SU-DHL-6 (cell line): ENCODE measurements around the gene RBM12.

Experiments used
- H2AFZ ChIP-seq: fragments of 200-600 bp; sonication (generic); 2 replicates; pipeline ENCODE4 v1.6.1; 2014; ENCODE audit warnings: low read depth, mild to moderate bottlenecking, moderate library complexity, mixed read lengths, antibody characterized with exemption, low read length; ENCODE audit not compliant: severe bottlenecking
- H3F3A ChIP-seq: fragments of 200-600 bp; shearing (Covaris generic); 2 replicates; pipeline ENCODE4 v1.6.0; 2016; ENCODE audit warnings: antibody characterized with exemption, mild to moderate bottlenecking; ENCODE audit not compliant: insufficient read depth
- H3K27ac ChIP-seq: fragments of 200-600 bp; sonication (generic); 2 replicates; pipeline ENCODE4 v1.5.1; 2016; ENCODE audit warnings: low read depth, mild to moderate bottlenecking, low read length, moderate library complexity, mixed read lengths
- H3K27me3 ChIP-seq: fragments of 200-600 bp; sonication (generic), shearing (Covaris generic); 2 replicates; pipeline ENCODE4 v1.6.0; 2014; ENCODE audit warnings: mild to moderate bottlenecking, low read length
- H3K36me3 ChIP-seq: fragments of 200-600 bp; sonication (generic); 2 replicates; pipeline ENCODE4 v1.6.1; 2014; ENCODE audit warnings: mild to moderate bottlenecking, low read length, mixed read lengths
- H3K4me2 ChIP-seq: fragments of 300-600, 200-600 bp; shearing (Covaris generic), sonication (generic); 2 replicates; pipeline ENCODE4 v1.6.0; 2014; ENCODE audit warnings: low read length, low read depth, mild to moderate bottlenecking; ENCODE audit not compliant: poor library complexity, severe bottlenecking
- H3K4me3 ChIP-seq: fragments of 200-600 bp; sonication (generic); 2 replicates; pipeline ENCODE4 v1.5.1; 2014; ENCODE audit warnings: antibody characterized with exemption, low read length, mild to moderate bottlenecking, mixed read lengths; ENCODE audit not compliant: insufficient read depth, poor library complexity, severe bottlenecking
- H3K79me2 ChIP-seq: fragments of 200-600 bp; sonication (generic); 2 replicates; pipeline ENCODE4 v1.6.1; 2014; ENCODE audit warnings: mild to moderate bottlenecking, low read length, moderate library complexity; ENCODE audit not compliant: insufficient read depth
- H3K9ac ChIP-seq: fragments of 200-600 bp; sonication (generic); 2 replicates; pipeline ENCODE4 v1.7.0; 2014; ENCODE audit warnings: mild to moderate bottlenecking, low read length
- H3K9me2 ChIP-seq: fragments of 200-600 bp; sonication (generic); replicated peaks from 2 replicates; pipeline ENCODE4 v1.6.1; 2014; ENCODE audit warnings: low read length; ENCODE audit not compliant: insufficient read depth
- H3K9me3 ChIP-seq: fragments of 200-600 bp; sonication (generic); 2 replicates; pipeline ENCODE4 v1.6.1; 2014; ENCODE audit warnings: low read length, mixed read lengths; ENCODE audit not compliant: insufficient read depth
- H4K20me1 ChIP-seq: fragments of 200-600 bp; sonication (generic); 2 replicates; pipeline ENCODE4 v1.6.1; 2014; ENCODE audit warnings: low read depth, mild to moderate bottlenecking, antibody characterized with exemption, low read length, moderate library complexity, mixed read lengths
- EZH2phosphoT487 ChIP-seq: fragments of 200-600 bp; sonication (generic), shearing (Covaris generic); conservative IDR thresholded peaks from 2 replicates; pipeline ENCODE4 v1.6.1; 2018; ENCODE audit warnings: mild to moderate bottlenecking, antibody characterized with exemption, low read length, moderate library complexity, mixed read lengths
- TF ChIP-seq, protein P1 (sequence below): fragments of 200-600 bp; sonication (generic); IDR thresholded peaks from one replicate; pipeline ENCODE4 v1.5.1; 2017; ENCODE audit warnings: antibody characterized with exemption, mild to moderate bottlenecking, low read length, moderate library complexity; ENCODE audit not compliant: insufficient read depth, poor library complexity, severe bottlenecking

RBM12 gene

GRCh38 chr20:35619196-35620095 is 45.3 kb downstream of the RBM12 start:
- Histone ChIP-seq H3K27me3 (no peaks in the 10 kb centered on the region), H4K20me1 (no peaks in the 10 kb centered on the region), H3K36me3 (no peaks in the 10 kb centered on the region), H3K9me3 (no peaks in the 10 kb centered on the region), H3K79me2 (no peaks in the 10 kb centered on the region), H2AFZ (peak overlapping the region; percentile 60), H3K27ac (no peak overlapping the region), H3K4me2 (peak overlapping the region; percentile 76), H3K9ac (peak overlapping the region; percentile 47; the same call in 1 of the 2 replicates), H3K4me3 (peak overlapping the region; percentile 57), H3F3A (no peaks in the 10 kb centered on the region), H3K9me2 (no peaks in the 10 kb centered on the region)
- TF ChIP-seq, protein P1, sequence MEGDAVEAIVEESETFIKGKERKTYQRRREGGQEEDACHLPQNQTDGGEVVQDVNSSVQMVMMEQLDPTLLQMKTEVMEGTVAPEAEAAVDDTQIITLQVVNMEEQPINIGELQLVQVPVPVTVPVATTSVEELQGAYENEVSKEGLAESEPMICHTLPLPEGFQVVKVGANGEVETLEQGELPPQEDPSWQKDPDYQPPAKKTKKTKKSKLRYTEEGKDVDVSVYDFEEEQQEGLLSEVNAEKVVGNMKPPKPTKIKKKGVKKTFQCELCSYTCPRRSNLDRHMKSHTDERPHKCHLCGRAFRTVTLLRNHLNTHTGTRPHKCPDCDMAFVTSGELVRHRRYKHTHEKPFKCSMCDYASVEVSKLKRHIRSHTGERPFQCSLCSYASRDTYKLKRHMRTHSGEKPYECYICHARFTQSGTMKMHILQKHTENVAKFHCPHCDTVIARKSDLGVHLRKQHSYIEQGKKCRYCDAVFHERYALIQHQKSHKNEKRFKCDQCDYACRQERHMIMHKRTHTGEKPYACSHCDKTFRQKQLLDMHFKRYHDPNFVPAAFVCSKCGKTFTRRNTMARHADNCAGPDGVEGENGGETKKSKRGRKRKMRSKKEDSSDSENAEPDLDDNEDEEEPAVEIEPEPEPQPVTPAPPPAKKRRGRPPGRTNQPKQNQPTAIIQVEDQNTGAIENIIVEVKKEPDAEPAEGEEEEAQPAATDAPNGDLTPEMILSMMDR = peak; percentile 74
- TF ChIP-seq EZH2phosphoT487 = no peak

DNA sequence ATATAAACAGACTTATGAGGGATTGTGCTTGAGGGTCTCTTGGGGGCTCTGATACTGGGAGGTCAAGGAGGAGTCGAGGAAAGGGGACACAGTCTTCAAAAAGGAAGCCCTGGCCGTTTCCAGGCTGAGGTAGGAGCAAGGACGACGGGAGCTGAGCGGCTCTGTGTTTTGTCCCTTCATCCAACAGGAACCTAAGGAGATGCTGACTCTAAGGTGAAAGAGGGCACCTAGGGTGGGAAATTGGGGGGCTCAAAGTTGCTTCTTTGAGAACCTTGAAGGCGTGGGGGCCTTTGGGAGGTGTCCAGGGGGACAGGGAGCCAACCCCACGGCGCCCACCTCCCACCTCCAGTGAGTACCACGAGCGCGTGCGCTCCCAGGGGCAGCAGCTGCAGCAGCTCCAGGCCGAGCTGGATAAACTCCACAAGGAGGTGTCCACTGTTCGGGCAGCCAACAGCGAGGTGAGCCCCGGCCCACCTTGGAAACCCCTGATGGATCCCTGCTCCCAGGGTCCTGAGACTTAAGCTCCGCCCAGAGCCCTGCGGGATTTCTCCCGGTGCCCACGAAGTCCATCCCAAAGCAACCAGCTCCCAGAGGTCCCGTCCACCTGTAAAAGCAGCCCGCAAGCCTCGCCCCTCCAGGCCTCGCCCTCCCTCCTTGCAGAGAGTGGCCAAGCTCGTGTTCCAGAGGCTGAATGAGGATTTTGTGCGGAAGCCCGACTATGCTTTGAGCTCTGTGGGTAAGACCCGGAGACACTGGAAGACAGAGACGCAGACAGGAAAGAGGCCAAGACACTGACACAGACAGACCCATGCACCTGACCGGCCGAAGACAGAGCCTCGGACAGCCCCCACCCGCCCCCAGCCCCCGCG is 46.2 kb downstream of the RBM12 start:
- Histone ChIP-seq H3K9ac (no peak overlapping the region), H3K79me2 (no peaks in the 10 kb centered on the region), H3K9me2 (no peaks in the 10 kb centered on the region), H3K4me2 (peak overlapping the region; percentile 44), H3K9me3 (no peaks in the 10 kb centered on the region), H3K4me3 (no peak overlapping the region), H4K20me1 (no peaks in the 10 kb centered on the region), H2AFZ (no peak overlapping the region), H3K36me3 (no peaks in the 10 kb centered on the region), H3K27ac (no peak overlapping the region), H3F3A (no peaks in the 10 kb centered on the region), H3K27me3 (no peaks in the 10 kb centered on the region)
- TF ChIP-seq, protein P1 = no peak
- TF ChIP-seq EZH2phosphoT487 = no peak

GRCh38 chr20:35617397-35618262 is 47.1 kb downstream of the RBM12 start:
- Histone ChIP-seq H3K9me2 (no peaks in the 10 kb centered on the region), H3F3A (no peaks in the 10 kb centered on the region), H3K27me3 (no peaks in the 10 kb centered on the region), H3K4me2 (peak overlapping the region; percentile 11), H3K36me3 (no peaks in the 10 kb centered on the region), H3K9me3 (no peaks in the 10 kb centered on the region), H4K20me1 (no peaks in the 10 kb centered on the region), H3K27ac (no peak overlapping the region), H3K4me3 (no peak overlapping the region), H2AFZ (no peak overlapping the region), H3K9ac (no peak overlapping the region), H3K79me2 (no peaks in the 10 kb centered on the region)
- TF ChIP-seq, protein P1 = no peak
- no peak for TF ChIP-seq EZH2phosphoT487
